ENCODE measurements around the gene MAPRE2.
A peak's percentile ranks its signal among the peaks of the same experiment; 100 is the strongest.

MAPRE2 gene

DNA sequence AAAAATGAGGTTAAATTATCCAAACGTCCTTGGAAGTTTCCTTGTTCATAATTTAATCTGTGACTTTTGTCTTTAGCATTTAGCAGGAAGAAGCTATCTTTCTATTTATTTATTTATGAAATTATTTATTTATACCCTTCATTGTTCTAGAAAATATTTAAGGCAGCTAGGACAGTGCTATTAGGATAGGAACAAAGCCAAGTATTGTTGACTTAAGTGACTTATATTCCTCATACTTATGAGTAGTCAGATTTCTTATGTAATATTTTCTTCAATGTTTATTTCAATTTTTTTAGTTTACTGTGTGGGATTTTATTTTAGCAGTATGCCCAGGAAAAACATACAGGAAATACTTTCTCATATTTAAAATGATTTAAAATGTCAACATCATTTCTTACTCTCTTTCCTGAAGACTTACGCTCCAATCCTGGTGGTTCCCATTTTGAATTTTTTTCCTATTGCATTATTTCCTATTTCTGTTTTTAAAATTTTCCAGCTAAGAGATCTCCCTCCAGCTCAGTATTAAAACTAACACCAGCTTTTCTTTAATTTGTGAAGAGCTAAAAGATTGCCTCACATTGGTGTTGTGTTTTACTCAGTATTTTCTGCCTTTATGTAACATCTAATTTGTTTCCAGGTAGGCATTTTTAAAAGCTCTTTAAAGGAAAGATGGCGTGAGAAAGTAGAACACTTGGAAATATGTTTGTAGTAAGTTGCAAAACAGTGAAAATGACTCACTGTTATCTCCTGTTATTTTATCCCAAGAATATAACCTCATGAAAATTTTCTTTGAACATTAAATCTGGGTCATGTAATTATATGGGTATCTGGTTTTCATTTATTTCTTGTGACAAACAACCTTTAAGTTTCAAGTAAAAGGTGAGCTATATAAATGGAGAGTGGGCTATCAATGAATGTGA, 32.2 kb downstream of the MAPRE2 start:
- no peak overlapping the region for H3K4me3 ChIP-seq (ENCODE audit: low read length)

DNA sequence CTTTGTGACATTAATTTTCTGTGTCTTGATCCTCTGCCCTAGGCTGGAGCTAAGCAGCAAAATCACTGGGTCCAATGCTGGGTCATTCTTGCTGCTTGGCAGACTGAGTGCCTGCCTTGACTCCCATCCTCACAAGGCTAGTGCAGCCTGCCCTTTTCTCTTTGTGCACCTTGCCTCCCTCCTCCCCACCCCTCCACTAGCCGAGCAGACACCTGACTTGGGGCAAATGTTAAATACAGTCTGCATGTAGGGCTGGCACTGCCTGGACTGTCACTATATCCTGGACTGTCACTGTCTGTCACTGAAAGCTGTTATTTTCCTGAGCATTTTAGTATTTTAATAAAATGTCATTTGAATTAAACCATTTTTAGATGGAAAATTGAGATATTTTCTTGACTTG, 33.4 kb downstream of the MAPRE2 start:
- TF ChIP-seq, protein P1, sequence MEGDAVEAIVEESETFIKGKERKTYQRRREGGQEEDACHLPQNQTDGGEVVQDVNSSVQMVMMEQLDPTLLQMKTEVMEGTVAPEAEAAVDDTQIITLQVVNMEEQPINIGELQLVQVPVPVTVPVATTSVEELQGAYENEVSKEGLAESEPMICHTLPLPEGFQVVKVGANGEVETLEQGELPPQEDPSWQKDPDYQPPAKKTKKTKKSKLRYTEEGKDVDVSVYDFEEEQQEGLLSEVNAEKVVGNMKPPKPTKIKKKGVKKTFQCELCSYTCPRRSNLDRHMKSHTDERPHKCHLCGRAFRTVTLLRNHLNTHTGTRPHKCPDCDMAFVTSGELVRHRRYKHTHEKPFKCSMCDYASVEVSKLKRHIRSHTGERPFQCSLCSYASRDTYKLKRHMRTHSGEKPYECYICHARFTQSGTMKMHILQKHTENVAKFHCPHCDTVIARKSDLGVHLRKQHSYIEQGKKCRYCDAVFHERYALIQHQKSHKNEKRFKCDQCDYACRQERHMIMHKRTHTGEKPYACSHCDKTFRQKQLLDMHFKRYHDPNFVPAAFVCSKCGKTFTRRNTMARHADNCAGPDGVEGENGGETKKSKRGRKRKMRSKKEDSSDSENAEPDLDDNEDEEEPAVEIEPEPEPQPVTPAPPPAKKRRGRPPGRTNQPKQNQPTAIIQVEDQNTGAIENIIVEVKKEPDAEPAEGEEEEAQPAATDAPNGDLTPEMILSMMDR (conservative IDR thresholded peaks at IDR 0.05; ENCODE audit: low read depth, low read length) = no peak
- H3K4me3 ChIP-seq (ENCODE audit: low read length) = no peak overlapping the region
- DNase-seq (ENCODE audit: low read depth) = no peak

More for the DNA sequence above, 32.2 kb downstream of the MAPRE2 start:
- TF ChIP-seq, protein P1 (conservative IDR thresholded peaks at IDR 0.05; ENCODE audit: low read depth, low read length) = no peak
- DNase-seq (ENCODE audit: low read depth) = no peak

DNA sequence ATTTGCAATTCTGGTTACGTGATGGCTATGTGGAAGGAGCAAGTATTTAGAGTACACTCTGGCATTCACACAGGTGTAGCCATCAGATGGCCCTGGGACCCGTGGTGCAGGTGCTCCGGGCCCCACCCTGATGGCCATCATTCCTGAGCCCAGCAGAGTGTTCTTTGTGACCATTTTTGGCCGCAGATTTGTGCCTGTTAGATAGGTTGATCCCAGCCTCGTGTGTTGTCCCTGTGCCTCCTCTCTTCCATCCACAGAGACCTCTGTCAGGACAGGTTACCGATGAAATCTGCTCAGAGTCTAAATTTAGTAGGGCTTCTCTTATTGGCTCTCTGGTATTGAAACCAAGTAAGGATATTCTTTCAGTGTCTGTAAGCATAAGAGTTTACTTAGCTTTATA, 33.9 kb downstream of the MAPRE2 start:
- DNase-seq (ENCODE audit: low read depth) = no peak
- no peak overlapping the region for H3K4me3 ChIP-seq (ENCODE audit: low read length)
- TF ChIP-seq, protein P1 (conservative IDR thresholded peaks at IDR 0.05; ENCODE audit: low read depth, low read length) = no peak

DNA sequence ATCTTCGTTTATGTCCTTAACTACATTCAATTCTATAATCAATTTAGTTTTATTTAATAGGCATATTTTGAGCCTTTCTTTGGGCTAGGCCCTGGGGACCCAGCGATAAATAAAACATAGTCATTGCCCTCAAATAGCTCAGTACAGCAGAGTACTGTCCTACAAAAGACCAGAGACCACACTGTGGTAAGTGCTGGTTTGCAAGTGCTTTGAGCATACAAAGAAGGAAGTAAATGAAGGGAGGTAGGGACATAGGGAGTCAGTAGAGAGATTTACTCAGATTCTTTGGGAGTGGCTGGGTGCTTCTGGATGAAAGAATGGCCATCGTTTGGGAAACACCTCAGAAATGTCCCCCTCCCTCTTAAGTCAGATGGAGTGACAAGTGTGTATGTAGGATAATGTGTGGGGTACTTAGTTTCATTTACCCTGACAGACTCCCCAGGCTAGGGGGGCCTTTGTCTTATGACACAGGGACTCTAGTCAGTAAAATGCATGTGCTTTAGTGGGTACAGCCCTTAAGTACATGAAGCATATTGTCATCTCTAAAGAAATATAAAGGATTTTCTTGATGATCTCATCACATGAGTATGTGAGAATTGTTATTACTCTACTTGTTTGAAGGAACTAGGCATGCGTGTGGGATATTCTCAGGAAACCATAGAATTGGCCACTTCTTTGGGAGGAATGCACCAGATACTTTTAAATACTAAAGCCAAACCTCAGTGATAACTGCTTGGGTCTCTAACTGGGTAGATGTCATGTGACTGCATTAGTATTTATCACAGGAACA, 35.1 kb downstream of the MAPRE2 start:
- peak; percentile 42 for DNase-seq (ENCODE audit: low read depth)
- no peak overlapping the region for H3K4me3 ChIP-seq (ENCODE audit: low read length)
- TF ChIP-seq, protein P1 (conservative IDR thresholded peaks at IDR 0.05; ENCODE audit: low read depth, low read length) = no peak

DNA sequence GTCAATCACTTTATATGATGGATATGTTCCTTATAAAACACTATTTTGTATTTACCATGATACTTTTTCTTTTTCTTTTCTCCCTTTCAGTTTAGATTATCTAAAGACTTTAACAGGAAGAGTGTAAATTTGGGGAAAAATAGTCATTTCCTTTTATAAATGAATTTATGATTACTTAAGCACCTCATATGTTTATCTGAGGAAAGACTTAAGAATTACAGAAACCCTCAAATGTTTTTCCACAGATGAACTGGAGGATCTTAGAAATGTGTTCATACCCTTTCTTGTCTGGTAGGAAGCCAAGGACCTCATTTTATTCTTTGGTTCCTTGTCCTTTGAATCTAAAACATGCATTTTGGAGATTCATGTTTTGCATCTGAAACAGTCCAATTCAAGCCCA, 36.7 kb downstream of the MAPRE2 start:
- no peak for DNase-seq (ENCODE audit: low read depth)
- TF ChIP-seq, protein P1 (conservative IDR thresholded peaks at IDR 0.05; ENCODE audit: low read depth, low read length) = no peak
- no peak overlapping the region for H3K4me3 ChIP-seq (ENCODE audit: low read length)

DNA sequence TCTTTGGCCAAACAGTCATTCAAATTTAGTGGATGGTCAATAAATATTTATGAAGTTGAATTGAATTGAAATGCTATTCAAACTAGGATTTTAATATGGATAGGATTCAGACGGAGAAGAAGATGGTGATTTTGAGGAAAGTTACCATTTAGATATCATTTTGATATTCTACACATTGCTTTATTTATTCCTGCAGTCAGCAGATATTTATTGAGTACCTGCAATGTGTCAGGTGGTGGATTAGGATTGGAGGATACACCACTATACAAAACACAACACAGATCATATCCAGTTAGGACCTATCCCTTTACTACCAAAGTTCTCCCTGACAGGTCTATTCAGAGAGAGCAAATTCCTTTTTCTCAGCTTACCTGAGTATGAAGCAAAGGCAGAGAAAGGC, 38.8 kb downstream of the MAPRE2 start:
- DNase-seq (ENCODE audit: low read depth) = no peak
- TF ChIP-seq, protein P1 (conservative IDR thresholded peaks at IDR 0.05; ENCODE audit: low read depth, low read length) = no peak
- no peak overlapping the region for H3K4me3 ChIP-seq (ENCODE audit: low read length)

Data from retinal pigment epithelial cell (primary cell).